ENCODE data around the gene GARIN1A. TPM values are rescaled to one million over a fixed set of nuclear protein-coding genes. Genes with fewer than 3 reads are reported as not detected.

GARIN1A gene
- total RNA-seq, 4 donors from 2014 or later, result 1.7 to 2.8 (median 2.3) TPM

GRCh38 chr7:128713794-128714193 lies 41.7 kb downstream of the GARIN1A start:
- DNase-seq (ENCODE audit: low spot score), result no peak
- ATAC-seq (ENCODE audit: low FRiP score), result no peak
- no peak for TF ChIP-seq CTCF (IDR thresholded peaks at IDR 0.05)

- DNase-seq (ENCODE audit: low spot score), result no peak
- no peak for TF ChIP-seq CTCF (IDR thresholded peaks at IDR 0.05)
- no peak for ATAC-seq (ENCODE audit: low FRiP score)
These were observed 42.8 kb downstream of the GARIN1A start for GRCh38 chr7:128714701-128715495.

GRCh38 chr7:128718967-128719642 lies 47.0 kb downstream of the GARIN1A start:
- ATAC-seq (ENCODE audit: low FRiP score) (no peak), DNase-seq (ENCODE audit: low spot score) (no peak)
- TF ChIP-seq CTCF (IDR thresholded peaks at IDR 0.05), result no peak

- TF ChIP-seq CTCF (IDR thresholded peaks at IDR 0.05), result no peak
- no peak for ATAC-seq (ENCODE audit: low FRiP score)
- DNase-seq (ENCODE audit: low spot score), result no peak
These were observed 49.3 kb downstream of the GARIN1A start for GRCh38 chr7:128721376-128721775.

Small RNA genes lying within 50 kb of the gene (small RNA-seq; reads per million reads assigned to genes)
- gene RNA5SP242 (25.3 reads per million, percentile 93 among the genes with 10 or more reads in this experiment), gene RNA5SP243 (0.52 reads per million), gene RNU6-177P (not detected)

Other genes starting within 250 kb of the GARIN1A start
- gene HILPDA, start 216.4 kb upstream of the GARIN1A start, total RNA-seq, result 100 to 1,000 TPM in 1 of 4 donors, 10 to 100 TPM in 3; 25.0 to 122 (median 51.9) TPM
- 10 to 100 TPM; 19.9 to 32.2 (median 25.9) TPM for gene METTL2B, start 195.5 kb upstream of the GARIN1A start, total RNA-seq
- gene CALU, start 67.1 kb downstream of the GARIN1A start, total RNA-seq, result 100 to 1,000 TPM; 107 to 132 (median 128) TPM
- gene OPN1SW, start 103.5 kb downstream of the GARIN1A start, total RNA-seq, result not detected
- 10 to 100 TPM in 1 of 4 donors, 1 to 10 TPM in 3; 1.7 to 27.9 (median 2.7) TPM for gene CCDC136, start 119.7 kb downstream of the GARIN1A start, total RNA-seq
- gene FLNC, start 158.1 kb downstream of the GARIN1A start, total RNA-seq, result 100 to 1,000 TPM in 1 of 4 donors, 10 to 100 TPM in 2, 1 to 10 TPM in 1; 7.7 to 140 (median 25.5) TPM
- gene ATP6V1F, start 190.6 kb downstream of the GARIN1A start, total RNA-seq, result 100 to 1,000 TPM in 3 of 4 donors, 10 to 100 TPM in 1; 86.7 to 186 (median 133) TPM
- 1 to 10 TPM in 2 of 4 donors, under 1 TPM in 2; 0.46 to 3.3 (median 1.2) TPM for gene KCP, start 238.4 kb downstream of the GARIN1A start, total RNA-seq

Measured in omental fat pad (tissue), 4 donors.